ENCODE measurements around the gene PNKD.

Gene PNKD

DNA sequence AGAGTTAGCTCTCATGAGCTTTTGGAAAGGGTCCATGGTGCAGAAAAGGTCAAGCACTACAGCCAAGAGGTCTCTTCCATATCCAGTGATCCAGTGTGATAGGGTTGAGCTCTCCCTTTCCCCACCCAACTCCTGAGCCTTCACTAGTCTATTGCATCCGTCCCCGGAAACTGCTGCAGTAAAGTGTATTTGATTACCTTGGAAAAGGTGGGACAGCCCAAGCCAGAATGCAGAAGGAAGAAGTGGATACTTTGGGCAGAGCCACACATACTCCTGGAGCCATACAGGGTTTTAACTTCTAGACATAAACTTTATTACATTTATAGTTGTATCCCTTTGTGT lies 3.6 kb downstream of the PNKD start:
- no peak for DNase-seq

DNA sequence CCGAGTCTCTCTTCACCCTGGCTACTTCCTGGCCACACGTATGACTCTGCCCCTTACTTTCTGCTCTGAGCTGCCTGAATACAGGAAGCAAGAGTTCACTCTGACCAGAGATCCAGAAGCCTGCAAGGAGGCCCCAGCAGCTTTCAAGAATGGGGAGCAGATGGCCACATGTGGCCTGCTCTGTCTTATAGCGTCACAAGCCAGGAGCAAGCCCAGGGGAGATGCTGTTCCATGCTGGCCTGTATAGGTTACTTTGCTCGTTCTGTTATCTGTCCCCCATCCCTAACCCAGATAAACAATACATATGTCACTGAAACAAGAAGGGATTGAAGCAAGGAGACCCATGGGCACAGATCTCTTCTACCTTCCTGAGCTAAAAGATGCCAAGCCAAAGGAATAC lies 4.3 kb downstream of the PNKD start:
- no peak for DNase-seq

DNA sequence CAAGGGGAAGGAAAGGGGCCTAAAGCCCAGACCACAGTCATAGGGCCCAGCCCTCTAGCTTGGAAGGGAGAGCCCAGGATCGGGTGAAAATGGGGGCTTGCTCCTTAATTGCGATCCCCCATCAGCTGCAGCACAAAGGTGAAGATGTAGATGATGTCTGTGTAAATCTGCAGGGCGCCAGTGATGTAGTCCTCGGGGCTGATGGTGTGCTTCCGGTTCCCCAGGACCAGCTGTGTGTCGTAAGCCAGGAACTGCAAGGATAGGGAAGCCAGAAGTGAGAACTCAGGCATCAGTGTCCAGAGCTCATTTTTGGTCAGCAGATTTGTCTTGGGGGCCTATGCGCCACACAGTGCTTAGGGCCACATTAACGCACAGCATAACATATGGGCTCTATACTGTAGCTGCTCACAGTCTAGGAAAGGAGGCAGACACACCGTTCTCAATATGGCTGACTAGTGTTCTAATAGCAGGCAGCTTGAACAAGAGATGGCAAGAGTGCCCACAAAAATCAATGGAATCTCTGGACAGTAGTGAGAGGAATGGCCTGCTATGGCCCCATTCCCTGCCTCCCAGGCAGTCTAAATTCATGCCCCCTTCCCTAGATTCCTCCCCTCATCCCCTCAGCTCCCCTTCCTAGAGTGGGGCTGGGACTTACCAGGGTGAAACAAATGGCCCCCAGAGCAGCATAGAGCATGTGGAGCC lies 5.2 kb downstream of the PNKD start:
- DNase-seq, result no peak

DNA sequence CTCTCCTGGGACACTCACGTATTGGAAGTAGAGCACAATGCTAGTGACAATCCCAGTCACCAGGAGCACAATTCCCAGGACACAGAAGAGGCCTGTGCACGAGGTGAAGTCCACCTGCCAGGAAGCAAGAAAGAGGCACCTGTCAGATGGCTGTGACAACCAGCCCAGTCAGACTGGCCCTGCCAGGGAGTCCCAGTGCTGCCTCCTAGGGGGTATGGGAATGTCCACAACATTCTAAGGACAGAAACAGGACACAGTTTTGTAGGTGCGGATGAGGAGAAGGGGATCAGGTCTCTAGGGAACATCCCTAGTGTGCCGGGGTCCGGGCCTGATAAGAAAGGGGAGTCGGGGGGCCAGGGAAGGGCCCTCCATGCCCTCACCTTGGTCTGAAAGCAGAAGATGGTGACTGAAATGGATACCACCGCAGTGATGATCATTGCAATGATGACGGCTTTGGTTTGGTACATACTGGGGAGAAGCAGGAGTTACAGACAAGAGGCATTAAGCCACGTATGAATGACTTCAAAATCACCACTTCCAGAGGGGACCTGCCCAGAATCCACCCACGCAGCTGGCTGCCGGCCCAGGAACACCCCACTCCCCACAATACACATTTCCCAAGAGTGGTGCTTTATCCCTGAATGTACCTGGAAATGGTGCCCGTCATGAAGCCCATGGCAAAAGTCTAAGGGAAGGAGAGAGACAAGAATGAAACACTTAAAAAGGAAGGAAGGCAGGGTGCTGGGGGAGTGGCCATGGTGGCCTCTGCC lies 6.9 kb downstream of the PNKD start:
- no peak for DNase-seq

DNA sequence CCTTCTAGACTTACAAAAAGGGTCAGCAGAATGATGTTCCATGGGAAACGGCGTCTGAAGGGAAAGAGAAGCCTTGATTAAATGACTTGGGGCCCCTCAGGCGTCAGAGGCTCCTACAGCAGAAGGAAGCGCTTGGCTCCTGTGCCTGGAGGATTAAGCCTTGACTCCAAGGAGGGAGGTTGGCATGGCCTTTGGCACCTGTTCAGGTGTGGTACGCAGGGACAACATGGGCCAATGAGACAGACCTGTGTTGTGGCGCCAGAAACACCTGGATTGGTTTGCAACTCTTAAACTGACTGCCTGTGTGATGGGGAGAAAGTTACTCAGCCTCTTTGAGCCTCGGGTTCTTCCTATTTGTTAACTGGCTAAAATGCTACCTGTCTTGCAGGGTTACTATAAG lies 7.6 kb downstream of the PNKD start:
- no peak for DNase-seq

DNA sequence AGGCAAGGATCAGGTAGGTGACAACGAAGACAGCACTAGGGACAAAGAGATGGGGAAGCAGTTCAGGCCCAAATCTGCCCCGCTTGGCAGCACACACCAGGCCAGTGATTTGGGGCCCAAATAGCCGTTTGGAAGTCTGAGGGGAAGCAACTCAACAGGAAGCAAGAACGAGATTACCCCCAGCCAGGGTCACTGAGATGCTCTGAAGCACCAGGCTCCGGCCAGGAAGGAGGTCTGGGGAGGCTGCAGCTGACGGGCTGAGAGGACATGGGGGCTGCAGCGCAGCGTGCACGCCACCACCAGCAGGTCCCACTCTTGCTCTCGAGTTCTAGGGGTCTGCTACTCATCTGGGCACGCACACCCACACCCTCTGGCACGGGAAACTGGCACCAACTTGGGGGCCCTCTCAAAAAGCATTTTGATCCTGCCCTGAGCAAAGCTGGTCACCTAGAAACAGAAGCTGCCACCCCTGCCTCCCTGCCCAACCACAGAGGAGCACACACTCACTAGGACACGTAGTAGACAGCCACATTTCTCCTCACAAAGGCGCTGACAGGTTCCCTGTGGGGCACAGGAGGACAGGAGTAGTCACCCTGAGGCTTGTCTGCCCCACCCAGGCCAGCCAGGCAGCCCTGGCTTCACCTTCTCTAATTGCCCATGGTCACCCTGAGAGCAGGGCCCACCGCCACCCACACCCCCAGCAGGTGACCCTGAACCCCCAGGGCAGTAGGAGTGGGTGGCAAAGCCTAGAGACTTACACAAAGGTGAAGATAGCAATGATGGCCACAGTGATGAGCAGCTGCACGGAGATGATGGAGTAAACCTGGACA lies 8.4 kb downstream of the PNKD start:
- DNase-seq, result no peak

DNA sequence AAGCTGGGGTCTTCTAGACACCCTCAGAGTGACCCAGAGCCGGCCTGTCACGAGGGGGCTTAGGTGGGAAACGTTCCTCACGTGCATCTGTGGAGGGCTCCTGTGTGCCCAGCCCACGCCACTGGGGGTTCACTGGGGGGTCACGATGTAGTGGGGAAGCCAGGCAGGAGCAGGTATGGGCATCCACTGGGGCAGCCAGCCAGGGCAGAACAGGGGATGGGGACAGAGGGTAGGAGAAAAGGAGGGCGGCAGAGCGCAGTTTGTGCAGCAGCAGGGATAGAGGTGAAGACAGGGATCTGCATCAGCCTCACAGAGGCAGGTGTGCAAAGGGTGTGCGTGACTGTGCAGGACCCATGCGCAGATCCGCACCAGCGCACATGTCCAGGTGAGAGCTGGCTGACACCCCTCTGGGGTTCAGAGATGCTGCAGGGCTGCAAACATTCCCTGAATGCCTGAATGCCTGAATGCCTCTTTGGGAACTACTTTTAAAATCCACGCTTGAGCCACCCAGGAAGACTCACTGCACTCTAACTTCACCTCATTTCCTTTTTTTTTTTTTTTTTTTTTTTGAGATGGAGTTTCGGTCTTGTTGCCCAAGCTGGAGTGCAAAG lies 10.0 kb downstream of the PNKD start:
- DNase-seq, result no peak

DNA sequence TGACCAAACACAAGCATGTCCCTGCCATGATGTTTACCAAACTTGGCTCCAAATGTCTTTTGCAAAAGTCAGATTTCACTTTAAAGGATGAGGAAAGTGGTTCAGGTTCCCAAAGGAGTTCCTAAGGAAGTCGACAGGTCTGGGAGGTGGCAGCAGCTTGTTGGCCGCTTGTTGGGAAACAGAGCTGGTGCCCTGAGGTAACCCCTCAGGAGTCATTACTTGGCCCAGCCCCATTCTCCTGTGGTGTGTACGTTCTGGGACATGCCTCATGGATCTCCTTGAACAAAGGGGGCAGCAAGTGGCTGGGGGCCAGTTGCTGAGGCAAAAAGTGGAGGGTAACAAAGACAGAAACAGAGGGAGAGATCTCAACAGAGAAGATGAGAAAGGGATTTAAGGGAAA lies 11.1 kb downstream of the PNKD start:
- DNase-seq, result no peak

DNA sequence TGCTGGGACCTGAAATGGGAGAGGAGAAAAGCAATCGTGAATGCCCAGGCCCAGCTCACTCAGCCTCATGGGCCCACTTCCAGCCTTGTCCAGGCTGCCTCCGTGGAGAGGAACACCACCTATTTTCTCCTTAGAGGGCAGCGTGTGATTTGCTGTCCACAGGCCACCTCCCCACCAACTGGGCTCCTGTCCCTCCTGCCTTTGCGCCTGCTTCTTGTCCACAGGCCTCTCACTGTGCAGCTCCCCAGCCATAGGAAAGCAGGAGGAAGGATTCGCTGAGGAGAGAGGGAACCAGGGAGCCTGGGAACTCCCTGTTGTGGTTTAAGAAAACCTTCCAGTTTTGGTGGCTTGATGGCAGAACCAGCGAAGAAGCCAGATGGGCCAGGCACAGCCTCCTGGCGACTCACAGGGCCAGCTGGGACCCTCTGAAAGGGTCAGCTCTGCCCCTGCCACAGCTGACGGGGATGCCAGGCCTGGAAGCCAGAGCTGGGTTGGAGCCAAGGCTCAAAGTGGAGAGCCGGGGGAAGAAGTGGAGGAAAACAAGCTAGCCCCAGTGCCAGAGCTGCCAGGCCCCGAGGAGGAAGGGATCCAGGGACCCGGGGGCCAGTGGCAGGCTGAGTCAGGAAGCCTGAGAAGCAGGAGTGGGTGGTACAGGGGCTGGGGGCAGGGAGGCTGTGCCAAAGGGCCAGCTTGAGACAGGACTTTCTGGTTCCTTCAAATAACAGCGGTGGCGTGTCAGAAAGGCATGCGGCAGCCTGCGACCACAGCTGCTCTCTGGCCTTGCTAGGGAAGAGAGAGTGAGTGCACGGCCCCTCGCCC lies 12.1 kb downstream of the PNKD start:
- no peak for DNase-seq

DNA sequence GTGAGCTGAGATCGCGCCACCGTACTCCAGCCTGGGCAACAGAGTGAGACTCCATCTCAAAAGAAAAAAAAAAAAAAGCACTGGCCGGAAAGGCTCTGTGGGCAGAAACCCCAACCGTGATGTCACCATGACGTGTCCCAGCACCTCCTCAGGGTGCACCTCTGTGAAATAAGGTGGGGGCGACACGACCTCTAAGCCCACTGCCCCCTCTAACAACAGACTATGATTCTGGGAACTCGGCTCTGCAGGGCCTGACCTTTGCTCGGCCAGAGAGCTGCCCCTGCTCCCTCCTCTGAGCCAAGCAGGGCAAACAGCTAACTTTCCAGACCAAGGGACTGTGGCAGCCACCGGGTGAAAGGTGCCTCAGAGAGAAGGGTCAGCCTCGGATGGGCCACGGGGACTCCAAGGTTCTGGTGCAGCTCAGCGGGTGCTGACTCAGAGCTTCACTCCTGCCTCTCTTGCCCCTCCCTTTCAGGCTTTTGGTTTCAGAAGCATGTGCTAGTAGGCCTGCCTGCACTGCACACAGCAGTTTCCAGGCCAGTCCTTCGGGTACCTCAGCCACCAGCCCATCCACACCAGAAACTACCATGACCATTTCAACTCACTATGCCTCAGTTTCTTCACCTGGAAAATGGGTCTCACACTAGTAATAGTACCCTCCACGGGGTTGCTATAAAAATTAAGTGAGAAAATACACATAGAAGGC lies 13.9 kb downstream of the PNKD start:
- DNase-seq, result peak; percentile 41

DNA sequence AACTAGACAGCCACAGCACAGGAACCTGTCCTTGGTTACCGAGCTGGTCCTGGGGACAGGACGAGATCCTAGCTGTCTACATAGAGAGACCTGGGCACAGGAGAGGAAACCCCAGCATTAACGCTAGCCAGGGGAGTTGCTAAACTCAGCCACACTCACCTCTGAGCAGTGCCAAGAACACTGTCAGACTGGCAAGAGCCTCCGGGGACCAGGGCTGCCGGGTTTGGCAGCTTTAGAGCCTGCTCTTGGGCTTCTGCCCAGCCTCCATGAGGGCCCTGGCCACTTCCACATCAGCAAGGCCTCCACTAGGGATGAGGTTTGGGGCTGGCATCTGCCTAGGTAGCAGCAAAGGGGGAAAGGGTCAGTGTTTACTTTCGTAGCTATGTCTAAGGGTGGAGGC lies 15.3 kb downstream of the PNKD start:
- no peak for DNase-seq

DNA sequence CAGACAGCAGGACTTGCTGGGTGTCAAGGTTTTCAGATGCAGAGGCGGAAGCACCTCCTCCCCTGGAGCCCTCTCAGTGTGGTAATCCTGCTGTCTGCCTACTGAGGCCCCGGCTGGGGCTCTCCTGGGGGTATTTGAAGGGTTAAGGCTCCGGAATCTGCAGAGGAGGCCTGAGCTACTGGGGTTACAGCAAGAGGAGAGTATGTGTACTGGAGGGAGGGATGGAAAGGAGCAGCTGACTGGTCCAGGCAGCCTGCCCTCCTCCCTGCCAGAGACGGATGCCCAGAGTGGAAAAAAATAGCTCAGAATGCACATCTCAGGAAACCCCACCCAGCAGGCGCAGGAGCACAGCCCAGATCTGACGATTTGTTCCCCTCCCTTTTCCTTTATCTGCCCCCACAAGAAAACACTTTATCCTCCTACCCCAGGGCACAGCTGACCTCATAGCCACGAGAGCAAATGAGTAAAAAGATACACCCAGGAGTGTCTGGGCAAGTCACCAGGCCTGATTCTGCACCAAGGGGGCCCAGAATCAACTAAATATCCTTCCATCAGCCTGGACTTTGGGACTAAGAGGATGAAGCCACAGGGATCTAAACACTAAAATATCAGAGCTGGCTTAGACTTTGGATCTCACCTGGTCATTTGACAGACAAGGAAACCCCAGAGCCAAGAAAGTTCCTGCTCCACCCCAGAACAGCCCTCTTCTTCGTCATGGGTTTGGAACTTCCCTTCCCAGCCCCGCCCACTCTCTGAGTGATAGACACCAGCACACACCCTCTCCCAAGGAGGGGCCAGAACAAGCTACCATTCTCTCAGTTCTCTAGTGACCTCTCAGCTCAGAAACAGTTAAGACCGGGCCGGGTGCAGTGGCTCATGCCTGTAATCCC lies 16.5 kb downstream of the PNKD start:
- DNase-seq, result peak; percentile 71

DNA sequence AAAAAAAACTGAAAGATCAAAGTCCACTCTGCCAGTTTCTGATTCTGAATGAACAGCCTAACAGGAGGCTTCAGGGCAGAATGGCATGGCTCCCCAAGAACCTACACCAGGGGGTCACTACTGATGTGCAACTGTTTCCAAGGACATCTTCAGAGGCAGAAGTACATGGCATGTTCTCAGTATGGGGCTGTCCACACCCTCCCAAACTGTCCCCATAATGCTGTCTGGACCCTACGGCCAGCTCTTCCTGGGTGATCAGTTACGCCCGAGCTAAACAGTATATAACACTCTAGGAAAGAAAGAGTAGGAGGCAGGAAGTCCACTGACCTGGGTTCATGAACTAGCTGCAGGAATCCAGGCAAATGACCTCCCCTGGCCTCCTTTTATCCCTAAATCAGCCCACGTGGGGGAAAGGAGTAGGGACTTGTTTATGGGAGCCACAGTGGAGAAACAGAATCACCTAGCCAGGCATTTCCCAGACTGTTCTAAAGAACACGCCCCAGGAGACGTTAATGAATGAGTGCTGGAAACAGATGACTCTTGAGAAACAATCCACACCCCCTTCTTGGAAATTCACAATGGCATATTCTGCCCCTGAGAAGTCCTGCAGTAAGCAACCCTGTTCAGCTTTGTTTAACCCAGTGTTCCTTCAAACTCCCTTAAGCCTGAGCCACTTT lies 19.5 kb downstream of the PNKD start:
- no peak for DNase-seq

DNA sequence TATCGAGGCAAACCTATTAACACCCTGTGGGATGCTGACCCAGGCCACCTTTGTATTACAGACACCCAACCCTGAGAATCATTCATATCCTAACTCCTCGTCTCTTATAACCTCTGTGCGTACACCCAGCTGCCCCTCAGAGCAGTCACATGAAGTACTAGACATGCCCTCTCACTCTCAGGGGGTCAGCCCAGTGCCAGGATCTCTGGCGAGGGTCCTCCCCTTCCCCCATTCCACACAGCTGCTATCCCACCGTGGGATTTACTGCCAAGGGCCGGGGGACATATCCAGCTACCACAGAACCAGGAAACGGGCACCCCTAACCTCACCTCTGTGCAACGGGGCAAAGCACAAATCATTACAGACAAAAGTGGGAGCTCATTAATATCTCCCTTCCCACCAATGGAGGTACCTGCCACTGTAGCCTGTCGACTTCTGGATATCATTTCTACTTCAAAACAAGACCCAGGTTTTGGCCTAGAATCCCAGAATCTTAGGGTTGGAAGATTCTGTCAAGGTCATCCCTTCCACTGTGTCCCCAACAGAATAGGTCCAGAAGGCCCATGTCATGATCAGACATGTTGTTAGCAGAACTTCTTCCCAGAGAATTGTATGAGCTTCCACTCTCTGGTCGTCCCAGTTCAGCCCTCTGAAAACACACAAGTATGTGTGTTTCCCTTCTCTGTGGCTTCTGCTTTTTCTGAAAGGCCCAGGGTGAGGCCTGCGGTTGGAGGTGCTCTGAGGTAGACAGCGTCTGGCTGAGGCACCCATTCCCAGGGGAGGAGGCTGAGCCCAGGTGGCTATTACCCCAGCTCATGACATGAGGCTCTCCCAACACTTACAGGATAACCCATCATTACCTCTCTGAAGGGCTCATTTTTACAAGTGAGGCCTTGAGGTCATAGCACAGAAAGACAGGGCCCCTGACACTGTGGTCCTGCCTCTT lies 20.3 kb downstream of the PNKD start:
- no peak for DNase-seq

DNA sequence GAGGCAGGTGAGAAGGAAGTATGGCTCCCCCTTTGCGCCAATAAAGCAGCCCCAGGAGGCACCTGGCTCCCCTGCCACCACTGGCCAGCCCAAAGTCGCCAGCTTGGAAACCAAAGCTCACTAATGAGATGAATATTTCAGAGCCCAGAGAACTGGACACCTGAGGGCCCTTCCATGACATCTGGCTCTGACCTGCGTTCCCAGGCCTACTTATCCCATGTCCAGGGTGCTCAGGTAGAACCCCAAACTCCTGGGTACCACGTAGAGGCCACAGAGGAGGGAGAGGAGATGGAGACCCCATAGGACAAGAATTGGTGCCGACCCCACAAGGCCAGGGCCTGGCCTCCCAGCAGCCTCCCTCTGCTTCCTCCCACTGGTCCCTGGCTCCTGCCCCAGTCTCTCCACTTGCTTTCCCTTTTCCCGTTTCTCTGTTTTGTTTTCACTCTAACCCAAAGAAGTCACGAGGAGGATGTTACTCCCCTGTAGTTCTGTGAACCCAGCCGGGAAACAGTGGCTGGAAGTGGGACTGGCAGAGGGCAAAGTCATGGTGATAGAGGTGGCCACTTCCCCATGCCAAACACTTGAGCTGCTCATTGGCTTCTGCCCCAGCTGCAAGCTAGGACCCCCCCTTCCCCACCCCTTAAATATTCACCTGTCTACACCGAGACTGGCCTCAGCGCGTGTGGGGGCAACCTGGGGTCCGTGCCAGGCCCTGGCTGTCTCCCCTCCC lies 21.2 kb downstream of the PNKD start:
- DNase-seq, result no peak

DNA sequence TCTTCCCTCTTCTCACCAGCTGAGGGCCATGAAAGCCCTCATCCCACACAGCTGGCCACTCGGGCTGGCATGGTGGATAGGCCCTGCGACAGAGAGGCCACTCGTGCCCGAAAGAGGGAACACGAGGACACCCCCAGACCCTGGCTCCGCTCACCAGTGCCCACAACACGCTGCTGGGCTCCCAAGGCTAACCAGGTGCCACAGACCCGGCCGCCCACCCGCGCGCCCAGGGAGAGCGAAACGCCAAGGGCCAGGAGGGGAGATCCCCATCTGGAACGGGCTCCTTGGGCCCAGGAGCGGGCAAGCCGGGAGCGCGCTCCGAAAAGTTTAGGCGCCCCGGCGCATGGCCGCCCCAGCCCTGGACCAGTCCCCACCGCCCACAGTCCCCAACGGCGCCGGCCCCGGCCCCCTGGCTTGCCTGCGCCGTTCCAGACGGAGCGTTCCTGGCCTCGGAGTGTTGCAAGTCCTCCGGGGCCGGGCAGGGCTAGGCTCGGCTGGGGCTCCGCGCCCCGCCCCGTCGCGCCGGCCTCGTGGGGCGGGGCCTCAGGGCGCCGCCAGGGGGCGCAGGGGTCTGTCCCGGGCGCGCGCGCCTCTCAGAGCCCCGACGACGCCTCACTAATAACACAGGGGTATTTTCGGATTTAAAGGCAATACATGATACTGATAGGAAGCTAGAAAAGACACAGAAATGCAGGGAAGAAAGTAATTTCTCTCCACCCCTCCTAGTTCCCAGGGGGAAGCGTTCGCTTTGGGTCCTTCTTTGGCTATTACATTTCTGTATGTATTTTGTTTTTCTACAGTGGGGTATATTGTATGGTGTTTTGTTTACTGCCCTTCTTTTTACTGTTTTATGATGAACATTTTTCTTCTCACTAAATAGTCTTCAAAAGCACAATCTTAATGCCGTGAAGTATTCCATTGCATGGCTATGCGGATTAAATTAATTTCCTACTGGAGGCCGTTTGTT lies 22.0 kb downstream of the PNKD start, which contains the start of gene TMBIM1:
TMBIM1 (minus strand) TSS at position 456 of the 967 bp plus-strand sequence. CDS start 10,362 bp downstream, outside the sequence.
- peak; percentile 70 for DNase-seq

All from T1000 (cell line).